ENCODE data around the gene HAUS1. TPM values are rescaled to one million over a fixed set of nuclear protein-coding genes. Genes with fewer than 3 reads are reported as not detected.

Gene HAUS1
- total and polyA plus RNA-seq, 2 of the 8 experiments (the other 6 are each of a cell fraction or from before 2014, with no cell fraction given): 104 TPM

DNA sequence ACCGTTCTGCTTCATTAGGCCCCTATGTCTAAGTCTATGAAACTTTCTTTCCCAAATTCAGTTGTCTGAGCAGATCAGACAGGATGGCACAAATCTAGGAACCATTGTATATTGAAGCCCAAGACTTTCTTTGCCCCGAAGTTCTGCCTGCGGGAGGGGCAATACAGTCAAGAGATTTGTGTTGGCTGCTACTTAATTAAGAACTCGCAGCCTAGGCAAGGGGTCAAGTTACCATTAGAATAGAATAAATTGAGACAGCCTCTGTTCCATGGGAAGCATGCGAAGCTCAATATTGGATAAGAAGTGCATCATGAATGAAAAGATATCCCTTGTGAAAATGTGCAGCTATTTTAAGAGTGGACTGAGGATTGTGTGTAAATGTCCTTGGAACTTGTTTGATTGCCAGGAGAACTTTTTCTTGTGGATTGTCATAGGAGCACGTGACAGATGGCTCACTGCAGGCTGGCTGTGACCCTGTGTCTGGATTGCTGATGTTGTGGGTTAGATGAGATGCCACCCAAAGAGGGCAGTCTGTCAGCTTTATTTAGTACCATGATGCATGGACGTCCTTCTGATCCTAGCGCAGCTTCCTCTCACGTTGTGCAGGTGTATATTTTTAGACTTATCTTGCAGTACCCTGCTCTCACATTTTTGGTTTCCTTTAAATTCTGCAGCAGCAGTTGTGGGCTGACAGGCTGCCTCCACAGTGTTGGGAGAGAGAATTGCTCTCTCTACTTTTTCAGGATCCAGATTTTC lies 30.9 kb downstream of the HAUS1 start (continued):
- TF ChIP-seq, protein P1, sequence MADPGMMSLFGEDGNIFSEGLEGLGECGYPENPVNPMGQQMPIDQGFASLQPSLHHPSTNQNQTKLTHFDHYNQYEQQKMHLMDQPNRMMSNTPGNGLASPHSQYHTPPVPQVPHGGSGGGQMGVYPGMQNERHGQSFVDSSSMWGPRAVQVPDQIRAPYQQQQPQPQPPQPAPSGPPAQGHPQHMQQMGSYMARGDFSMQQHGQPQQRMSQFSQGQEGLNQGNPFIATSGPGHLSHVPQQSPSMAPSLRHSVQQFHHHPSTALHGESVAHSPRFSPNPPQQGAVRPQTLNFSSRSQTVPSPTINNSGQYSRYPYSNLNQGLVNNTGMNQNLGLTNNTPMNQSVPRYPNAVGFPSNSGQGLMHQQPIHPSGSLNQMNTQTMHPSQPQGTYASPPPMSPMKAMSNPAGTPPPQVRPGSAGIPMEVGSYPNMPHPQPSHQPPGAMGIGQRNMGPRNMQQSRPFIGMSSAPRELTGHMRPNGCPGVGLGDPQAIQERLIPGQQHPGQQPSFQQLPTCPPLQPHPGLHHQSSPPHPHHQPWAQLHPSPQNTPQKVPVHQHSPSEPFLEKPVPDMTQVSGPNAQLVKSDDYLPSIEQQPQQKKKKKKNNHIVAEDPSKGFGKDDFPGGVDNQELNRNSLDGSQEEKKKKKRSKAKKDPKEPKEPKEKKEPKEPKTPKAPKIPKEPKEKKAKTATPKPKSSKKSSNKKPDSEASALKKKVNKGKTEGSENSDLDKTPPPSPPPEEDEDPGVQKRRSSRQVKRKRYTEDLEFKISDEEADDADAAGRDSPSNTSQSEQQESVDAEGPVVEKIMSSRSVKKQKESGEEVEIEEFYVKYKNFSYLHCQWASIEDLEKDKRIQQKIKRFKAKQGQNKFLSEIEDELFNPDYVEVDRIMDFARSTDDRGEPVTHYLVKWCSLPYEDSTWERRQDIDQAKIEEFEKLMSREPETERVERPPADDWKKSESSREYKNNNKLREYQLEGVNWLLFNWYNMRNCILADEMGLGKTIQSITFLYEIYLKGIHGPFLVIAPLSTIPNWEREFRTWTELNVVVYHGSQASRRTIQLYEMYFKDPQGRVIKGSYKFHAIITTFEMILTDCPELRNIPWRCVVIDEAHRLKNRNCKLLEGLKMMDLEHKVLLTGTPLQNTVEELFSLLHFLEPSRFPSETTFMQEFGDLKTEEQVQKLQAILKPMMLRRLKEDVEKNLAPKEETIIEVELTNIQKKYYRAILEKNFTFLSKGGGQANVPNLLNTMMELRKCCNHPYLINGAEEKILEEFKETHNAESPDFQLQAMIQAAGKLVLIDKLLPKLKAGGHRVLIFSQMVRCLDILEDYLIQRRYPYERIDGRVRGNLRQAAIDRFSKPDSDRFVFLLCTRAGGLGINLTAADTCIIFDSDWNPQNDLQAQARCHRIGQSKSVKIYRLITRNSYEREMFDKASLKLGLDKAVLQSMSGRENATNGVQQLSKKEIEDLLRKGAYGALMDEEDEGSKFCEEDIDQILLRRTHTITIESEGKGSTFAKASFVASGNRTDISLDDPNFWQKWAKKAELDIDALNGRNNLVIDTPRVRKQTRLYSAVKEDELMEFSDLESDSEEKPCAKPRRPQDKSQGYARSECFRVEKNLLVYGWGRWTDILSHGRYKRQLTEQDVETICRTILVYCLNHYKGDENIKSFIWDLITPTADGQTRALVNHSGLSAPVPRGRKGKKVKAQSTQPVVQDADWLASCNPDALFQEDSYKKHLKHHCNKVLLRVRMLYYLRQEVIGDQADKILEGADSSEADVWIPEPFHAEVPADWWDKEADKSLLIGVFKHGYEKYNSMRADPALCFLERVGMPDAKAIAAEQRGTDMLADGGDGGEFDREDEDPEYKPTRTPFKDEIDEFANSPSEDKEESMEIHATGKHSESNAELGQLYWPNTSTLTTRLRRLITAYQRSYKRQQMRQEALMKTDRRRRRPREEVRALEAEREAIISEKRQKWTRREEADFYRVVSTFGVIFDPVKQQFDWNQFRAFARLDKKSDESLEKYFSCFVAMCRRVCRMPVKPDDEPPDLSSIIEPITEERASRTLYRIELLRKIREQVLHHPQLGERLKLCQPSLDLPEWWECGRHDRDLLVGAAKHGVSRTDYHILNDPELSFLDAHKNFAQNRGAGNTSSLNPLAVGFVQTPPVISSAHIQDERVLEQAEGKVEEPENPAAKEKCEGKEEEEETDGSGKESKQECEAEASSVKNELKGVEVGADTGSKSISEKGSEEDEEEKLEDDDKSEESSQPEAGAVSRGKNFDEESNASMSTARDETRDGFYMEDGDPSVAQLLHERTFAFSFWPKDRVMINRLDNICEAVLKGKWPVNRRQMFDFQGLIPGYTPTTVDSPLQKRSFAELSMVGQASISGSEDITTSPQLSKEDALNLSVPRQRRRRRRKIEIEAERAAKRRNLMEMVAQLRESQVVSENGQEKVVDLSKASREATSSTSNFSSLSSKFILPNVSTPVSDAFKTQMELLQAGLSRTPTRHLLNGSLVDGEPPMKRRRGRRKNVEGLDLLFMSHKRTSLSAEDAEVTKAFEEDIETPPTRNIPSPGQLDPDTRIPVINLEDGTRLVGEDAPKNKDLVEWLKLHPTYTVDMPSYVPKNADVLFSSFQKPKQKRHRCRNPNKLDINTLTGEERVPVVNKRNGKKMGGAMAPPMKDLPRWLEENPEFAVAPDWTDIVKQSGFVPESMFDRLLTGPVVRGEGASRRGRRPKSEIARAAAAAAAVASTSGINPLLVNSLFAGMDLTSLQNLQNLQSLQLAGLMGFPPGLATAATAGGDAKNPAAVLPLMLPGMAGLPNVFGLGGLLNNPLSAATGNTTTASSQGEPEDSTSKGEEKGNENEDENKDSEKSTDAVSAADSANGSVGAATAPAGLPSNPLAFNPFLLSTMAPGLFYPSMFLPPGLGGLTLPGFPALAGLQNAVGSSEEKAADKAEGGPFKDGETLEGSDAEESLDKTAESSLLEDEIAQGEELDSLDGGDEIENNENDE (IDR thresholded peaks at IDR 0.05; ENCODE audit: insufficient replicate concordance, low read length): no peak
- TF ChIP-seq, protein P2, sequence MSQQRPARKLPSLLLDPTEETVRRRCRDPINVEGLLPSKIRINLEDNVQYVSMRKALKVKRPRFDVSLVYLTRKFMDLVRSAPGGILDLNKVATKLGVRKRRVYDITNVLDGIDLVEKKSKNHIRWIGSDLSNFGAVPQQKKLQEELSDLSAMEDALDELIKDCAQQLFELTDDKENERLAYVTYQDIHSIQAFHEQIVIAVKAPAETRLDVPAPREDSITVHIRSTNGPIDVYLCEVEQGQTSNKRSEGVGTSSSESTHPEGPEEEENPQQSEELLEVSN (IDR thresholded peaks at IDR 0.05): no peak
- TF ChIP-seq CTBP2 (IDR thresholded peaks at IDR 0.05; ENCODE audit: borderline replicate concordance, insufficient read depth, insufficient read length, low read length) (no peak), SUZ12 (IDR thresholded peaks at IDR 0.05; ENCODE audit: low read length) (no peak)
- TF ChIP-seq, protein P3, sequence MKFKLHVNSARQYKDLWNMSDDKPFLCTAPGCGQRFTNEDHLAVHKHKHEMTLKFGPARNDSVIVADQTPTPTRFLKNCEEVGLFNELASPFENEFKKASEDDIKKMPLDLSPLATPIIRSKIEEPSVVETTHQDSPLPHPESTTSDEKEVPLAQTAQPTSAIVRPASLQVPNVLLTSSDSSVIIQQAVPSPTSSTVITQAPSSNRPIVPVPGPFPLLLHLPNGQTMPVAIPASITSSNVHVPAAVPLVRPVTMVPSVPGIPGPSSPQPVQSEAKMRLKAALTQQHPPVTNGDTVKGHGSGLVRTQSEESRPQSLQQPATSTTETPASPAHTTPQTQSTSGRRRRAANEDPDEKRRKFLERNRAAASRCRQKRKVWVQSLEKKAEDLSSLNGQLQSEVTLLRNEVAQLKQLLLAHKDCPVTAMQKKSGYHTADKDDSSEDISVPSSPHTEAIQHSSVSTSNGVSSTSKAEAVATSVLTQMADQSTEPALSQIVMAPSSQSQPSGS (IDR thresholded peaks at IDR 0.05; ENCODE audit: low read length): no peak
